DND-41 (cell line): ENCODE measurements around the gene ANKDD1A.

Experiments used
- ATAC-seq: fragments of 200-7000 bp; cut with Tn5 transposase; 3 replicates; pipeline ENCODE4 v1.9.1; 2021; ENCODE audit warnings: low read depth; ENCODE audit not compliant: insufficient read depth
- DNase-seq: peaks from one replicate; pipeline ENCODE4 v3.0.0-alpha.2; 2020
- H2AFZ ChIP-seq: 2 replicates; pipeline ENCODE4 v1.6.0; 2012; ENCODE audit warnings: low read depth, low read length
- H3K27ac ChIP-seq: 2 replicates; pipeline ENCODE4 v1.5.1; 2012; ENCODE audit warnings: low read length, inconsistent platforms
- H3K27me3 ChIP-seq: fragments of 200-600 bp; sonication (generic); 2 replicates; pipeline ENCODE4 v1.6.0; 2012; ENCODE audit warnings: low read length, mild to moderate bottlenecking, inconsistent platforms; ENCODE audit not compliant: insufficient read depth, poor library complexity
- H3K36me3 ChIP-seq: 2 replicates; pipeline ENCODE4 v1.5.1; 2012; ENCODE audit warnings: low read length, inconsistent platforms; ENCODE audit not compliant: insufficient read depth
- H3K4me1 ChIP-seq: 2 replicates; pipeline ENCODE4 v1.5.1; 2012; ENCODE audit warnings: mild to moderate bottlenecking, low read length; ENCODE audit not compliant: insufficient read depth
- H3K4me2 ChIP-seq: 2 replicates; pipeline ENCODE4 v1.6.0; 2012; ENCODE audit warnings: mild to moderate bottlenecking, moderate library complexity, low read length, inconsistent platforms; ENCODE audit not compliant: insufficient read depth
- H3K4me3 ChIP-seq, 2 experiments: fragments of 200-600 bp in 1 of 2; shearing (Covaris generic) in 1 of 2; 2 replicates each; pipeline ENCODE4 v1.5.1; 2012 to 2016; ENCODE audit warnings: inconsistent platforms in 2 of 2, low read length in 2 of 2, mild to moderate bottlenecking in 2 of 2, low read depth in 1 of 2, moderate library complexity in 1 of 2
- H3K79me2 ChIP-seq: 2 replicates; pipeline ENCODE4 v1.6.0; 2012; ENCODE audit warnings: low read length, inconsistent platforms; ENCODE audit not compliant: insufficient read depth
- H3K9ac ChIP-seq: 2 replicates; pipeline ENCODE4 v1.6.0; 2012; ENCODE audit warnings: low read depth, mild to moderate bottlenecking, inconsistent platforms, low read length, moderate library complexity
- H3K9me3 ChIP-seq: 2 replicates; pipeline ENCODE4 v1.5.1; 2012; ENCODE audit warnings: low read length, moderate library complexity, mild to moderate bottlenecking, inconsistent platforms; ENCODE audit not compliant: insufficient read depth, severe bottlenecking
- H4K20me1 ChIP-seq: 2 replicates; pipeline ENCODE4 v1.6.0; 2012; ENCODE audit warnings: low read length; ENCODE audit not compliant: insufficient read depth
- EZH2 ChIP-seq: IDR thresholded peaks from 3 replicates; pipeline ENCODE4 v1.6.1; 2012; ENCODE audit warnings: borderline replicate concordance, low read depth, mild to moderate bottlenecking, moderate library complexity, low read length, inconsistent platforms; ENCODE audit not compliant: severe bottlenecking
- TF ChIP-seq, protein P1 (sequence below): IDR thresholded peaks from 2 replicates; pipeline ENCODE4 v1.5.1; 2012; ENCODE audit warnings: borderline replicate concordance, low read length, moderate library complexity, mild to moderate bottlenecking; ENCODE audit not compliant: poor library complexity, severe bottlenecking; ENCODE audit errors: extremely low read depth

The ANKDD1A gene

DNA sequence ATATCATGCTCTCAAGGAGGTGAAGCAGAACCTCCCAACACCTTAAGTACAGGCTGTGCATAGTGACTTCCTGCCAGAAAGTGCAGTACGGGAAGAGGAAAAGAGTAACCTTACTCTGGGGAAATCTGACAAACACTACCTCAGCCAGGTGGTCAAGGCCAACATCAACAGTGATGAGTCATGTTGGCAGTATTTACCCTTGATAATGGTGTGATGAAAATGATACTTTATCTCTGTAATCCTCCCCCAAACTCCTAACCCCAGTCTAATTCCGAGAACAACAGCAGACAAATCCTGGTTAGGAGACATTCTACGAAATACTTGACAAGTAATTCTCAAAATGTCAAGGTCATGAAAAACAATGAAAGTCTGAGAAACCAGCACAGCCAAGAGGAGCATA lies 26.5 kb downstream of the ANKDD1A start:
- Histone ChIP-seq H3K36me3 (no peaks in the 10 kb centered on the region), H3K4me3 (no peak overlapping the region), H3K79me2 (no peaks in the 10 kb centered on the region), H3K9ac (no peak overlapping the region), H3K27ac (no peak overlapping the region), H3K4me1 (no peaks in the 10 kb centered on the region), H3K4me2 (no peak overlapping the region), H4K20me1 (no peaks in the 10 kb centered on the region), H3K9me3 (no peaks in the 10 kb centered on the region), H3K27me3 (no peaks in the 10 kb centered on the region), H2AFZ (no peak overlapping the region)
- TF ChIP-seq, protein P1, sequence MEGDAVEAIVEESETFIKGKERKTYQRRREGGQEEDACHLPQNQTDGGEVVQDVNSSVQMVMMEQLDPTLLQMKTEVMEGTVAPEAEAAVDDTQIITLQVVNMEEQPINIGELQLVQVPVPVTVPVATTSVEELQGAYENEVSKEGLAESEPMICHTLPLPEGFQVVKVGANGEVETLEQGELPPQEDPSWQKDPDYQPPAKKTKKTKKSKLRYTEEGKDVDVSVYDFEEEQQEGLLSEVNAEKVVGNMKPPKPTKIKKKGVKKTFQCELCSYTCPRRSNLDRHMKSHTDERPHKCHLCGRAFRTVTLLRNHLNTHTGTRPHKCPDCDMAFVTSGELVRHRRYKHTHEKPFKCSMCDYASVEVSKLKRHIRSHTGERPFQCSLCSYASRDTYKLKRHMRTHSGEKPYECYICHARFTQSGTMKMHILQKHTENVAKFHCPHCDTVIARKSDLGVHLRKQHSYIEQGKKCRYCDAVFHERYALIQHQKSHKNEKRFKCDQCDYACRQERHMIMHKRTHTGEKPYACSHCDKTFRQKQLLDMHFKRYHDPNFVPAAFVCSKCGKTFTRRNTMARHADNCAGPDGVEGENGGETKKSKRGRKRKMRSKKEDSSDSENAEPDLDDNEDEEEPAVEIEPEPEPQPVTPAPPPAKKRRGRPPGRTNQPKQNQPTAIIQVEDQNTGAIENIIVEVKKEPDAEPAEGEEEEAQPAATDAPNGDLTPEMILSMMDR = no peak
- no peak for TF ChIP-seq EZH2
- no peak for ATAC-seq
- no peak for DNase-seq

DNA sequence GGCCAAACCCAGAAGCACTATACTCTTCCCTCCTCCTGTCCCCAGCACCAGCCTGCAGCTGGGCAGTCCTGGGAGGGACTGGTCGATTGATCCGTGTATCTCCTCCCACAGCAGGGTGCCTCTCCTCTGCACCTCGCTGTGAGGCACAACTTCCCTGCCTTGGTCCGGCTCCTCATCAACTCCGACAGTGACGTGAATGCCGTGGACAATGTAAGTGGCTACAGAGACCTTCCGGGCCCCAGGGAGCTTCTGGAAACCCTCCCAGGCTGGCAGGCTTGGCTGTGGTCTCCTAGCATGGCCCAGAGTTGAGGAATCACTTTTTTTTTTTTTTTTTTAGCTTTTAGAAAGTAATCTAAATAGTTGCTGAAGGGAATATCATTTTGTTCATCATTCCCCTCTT lies 30.7 kb downstream of the ANKDD1A start:
- no peaks in the 10 kb centered on the region for H3K4me1 ChIP-seq

DNA sequence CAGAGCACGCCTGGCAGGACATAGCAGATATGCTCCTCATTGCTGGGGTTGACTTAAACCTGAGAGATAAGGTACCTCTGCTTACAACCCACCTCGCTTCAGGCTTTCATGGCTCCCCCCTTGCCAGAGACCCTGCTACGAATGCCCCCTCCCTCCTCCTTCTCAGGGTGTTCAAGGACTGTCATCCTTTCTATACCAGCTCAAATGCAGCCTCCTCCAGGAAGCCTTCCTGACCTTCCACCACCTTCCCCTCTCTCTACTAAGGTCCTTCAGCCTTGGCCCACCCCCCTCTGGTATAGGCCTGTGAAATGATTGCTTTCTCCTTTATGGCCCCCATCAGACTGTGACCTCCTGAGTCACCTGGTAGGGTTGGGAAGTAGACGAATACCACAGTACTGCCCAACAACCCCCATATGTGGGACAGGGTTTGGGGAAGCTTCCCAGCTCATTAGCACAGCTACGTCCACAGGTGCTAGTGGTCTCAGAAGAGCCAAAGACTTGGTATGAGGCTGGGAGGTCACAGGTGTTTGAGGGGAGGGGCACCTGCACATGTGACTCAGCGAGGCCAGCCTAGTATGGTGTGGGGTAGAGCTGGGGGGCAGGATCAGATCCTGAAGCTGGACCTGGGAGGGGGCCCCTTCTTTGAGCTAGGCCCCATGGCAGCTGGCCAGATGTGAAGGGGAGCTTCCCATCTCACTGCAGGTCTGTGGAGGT lies 32.0 kb downstream of the ANKDD1A start:
- no peaks in the 10 kb centered on the region for H3K9me3 ChIP-seq
- no peak for TF ChIP-seq EZH2
- TF ChIP-seq, protein P1 = no peak
- no peak overlapping the region for H3K4me2 ChIP-seq
- no peaks in the 10 kb centered on the region for H4K20me1 ChIP-seq
- no peak overlapping the region for H3K4me3 ChIP-seq
- no peaks in the 10 kb centered on the region for H3K79me2 ChIP-seq
- no peak overlapping the region for H2AFZ ChIP-seq
- ATAC-seq (no peak), DNase-seq (no peak)
- no peak overlapping the region for H3K9ac ChIP-seq
- no peaks in the 10 kb centered on the region for H3K27me3 ChIP-seq
- no peak overlapping the region for H3K27ac ChIP-seq
- H3K36me3 ChIP-seq = no peaks in the 10 kb centered on the region
- H3K4me1 ChIP-seq = no peaks in the 10 kb centered on the region

More for the DNA sequence above, 30.7 kb downstream of the ANKDD1A start:
- Histone ChIP-seq H3K27me3 (no peaks in the 10 kb centered on the region), H3K36me3 (no peaks in the 10 kb centered on the region), H3K4me2 (no peak overlapping the region), H2AFZ (no peak overlapping the region), H3K9me3 (no peaks in the 10 kb centered on the region), H4K20me1 (no peaks in the 10 kb centered on the region), H3K4me3 (no peak overlapping the region), H3K9ac (no peak overlapping the region), H3K79me2 (no peaks in the 10 kb centered on the region), H3K27ac (no peak overlapping the region)
- TF ChIP-seq EZH2 = no peak
- TF ChIP-seq, protein P1 = no peak
- ATAC-seq (no peak), DNase-seq (no peak)
